ENCODE data around the gene ITGB6.

DNA sequence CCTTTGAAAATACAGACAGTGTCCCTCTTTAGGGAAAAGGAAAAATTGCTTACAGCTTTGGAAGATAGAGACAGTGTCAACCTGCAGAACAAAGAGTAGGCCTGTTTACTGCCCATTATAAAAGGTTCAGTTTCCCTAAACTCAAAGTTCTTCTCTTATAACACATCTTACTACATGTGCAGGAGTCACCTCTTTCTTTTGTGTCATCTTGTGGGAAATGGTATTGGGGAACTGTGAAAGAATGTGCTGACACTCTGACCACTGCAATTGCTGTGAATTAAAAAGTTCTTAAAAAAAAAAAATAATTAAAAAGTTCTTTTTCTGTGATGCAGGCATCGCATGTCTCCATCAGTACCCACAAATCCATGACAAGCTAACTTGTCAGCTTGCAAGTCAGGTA lies 2.9 kb upstream of the ITGB6 start:
- TF ChIP-seq POLR2A (IDR thresholded peaks at IDR 0.05): no peak
- TF ChIP-seq, protein P1, sequence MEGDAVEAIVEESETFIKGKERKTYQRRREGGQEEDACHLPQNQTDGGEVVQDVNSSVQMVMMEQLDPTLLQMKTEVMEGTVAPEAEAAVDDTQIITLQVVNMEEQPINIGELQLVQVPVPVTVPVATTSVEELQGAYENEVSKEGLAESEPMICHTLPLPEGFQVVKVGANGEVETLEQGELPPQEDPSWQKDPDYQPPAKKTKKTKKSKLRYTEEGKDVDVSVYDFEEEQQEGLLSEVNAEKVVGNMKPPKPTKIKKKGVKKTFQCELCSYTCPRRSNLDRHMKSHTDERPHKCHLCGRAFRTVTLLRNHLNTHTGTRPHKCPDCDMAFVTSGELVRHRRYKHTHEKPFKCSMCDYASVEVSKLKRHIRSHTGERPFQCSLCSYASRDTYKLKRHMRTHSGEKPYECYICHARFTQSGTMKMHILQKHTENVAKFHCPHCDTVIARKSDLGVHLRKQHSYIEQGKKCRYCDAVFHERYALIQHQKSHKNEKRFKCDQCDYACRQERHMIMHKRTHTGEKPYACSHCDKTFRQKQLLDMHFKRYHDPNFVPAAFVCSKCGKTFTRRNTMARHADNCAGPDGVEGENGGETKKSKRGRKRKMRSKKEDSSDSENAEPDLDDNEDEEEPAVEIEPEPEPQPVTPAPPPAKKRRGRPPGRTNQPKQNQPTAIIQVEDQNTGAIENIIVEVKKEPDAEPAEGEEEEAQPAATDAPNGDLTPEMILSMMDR (IDR thresholded peaks at IDR 0.05): no peak

Data from right lobe of liver (tissue), 4 donors.